HCT116 (cell line): ENCODE measurements around the gene STRADA. TPM values are rescaled to one million over a fixed set of nuclear protein-coding genes. Genes with fewer than 3 reads are reported as not detected.

Experiments used
- ATAC-seq: fragments of 200-7000 bp; cut with Tn5 transposase; 2 replicates; pipeline ENCODE4 v1.9.1; 2020; ENCODE audit warnings: mild to moderate bottlenecking, moderate library complexity
- BruUV-seq: library from RNA; stranded (reverse); fragments of 400-500 nt; replicated peaks from 2 replicates; lab custom pipeline; 2021; lab: Mats Ljungman, UMichigan
- CTCF ChIA-PET: fragments of 300-600 bp; sonication (Branson Sonifier 250); formaldehyde crosslinking; loops from one replicate; lab custom pipeline; 2021; ENCODE audit warnings: antibody characterized with exemption; lab: Charles Lee
- POLR2A ChIA-PET: fragments of 300-600, 350-600 bp; sonication (Branson Sonifier 250); formaldehyde crosslinking; loops from one replicate; lab custom pipeline; 2021; ENCODE audit warnings: antibody characterized with exemption; lab: Charles Lee
- RAD21 ChIA-PET, 2 experiments: fragments of 300-600 bp; sonication (Branson Sonifier 250); formaldehyde crosslinking; loops; one replicate each; lab custom pipeline; 2023; ENCODE audit warnings: low total read pairs in 2 of 2; ENCODE audit not compliant: uncharacterized antibody in 2 of 2, unreplicated experiment in 2 of 2, low non-redundant PET in 1 of 2; lab: Charles Lee
- DNase-seq: peaks from one replicate; pipeline ENCODE4 v3.0.0-alpha.2; 2010; ENCODE audit warnings: low read depth, low spot score
- H2AFZ ChIP-seq: fragments of 200-600 bp; shearing (Covaris generic), sonication (generic); 2 replicates; pipeline ENCODE4 v1.6.1; 2017; ENCODE audit warnings: low read depth, mixed run types, mixed read lengths, antibody characterized with exemption, low read length; ENCODE audit not compliant: poor library complexity, severe bottlenecking
- H3K27ac ChIP-seq: 2 replicates; pipeline ENCODE4 v1.5.1; 2012; ENCODE audit warnings: low read depth, low read length
- H3K27me3 ChIP-seq: fragments of 200-600 bp; sonication (generic); 2 replicates; pipeline ENCODE4 v1.6.1; 2016; ENCODE audit warnings: mixed run types, low read length, mixed read lengths; ENCODE audit not compliant: insufficient read depth
- H3K36me3 ChIP-seq, 2 experiments: fragments of 200-500 bp in 1 of 2; fragments of 200-600 bp in 1 of 2; sonication (Bioruptor generic) in 1 of 2; sonication (generic) in 1 of 2; 2 replicates each; pipeline versions ENCODE4 v1.5.1 to v1.6.1; 2014 to 2016; ENCODE audit warnings: low read length in 2 of 2, inconsistent platforms in 1 of 2, mixed read lengths in 1 of 2, mixed run types in 1 of 2; ENCODE audit not compliant: insufficient read depth in 2 of 2, control insufficient read depth in 1 of 2
- H3K4me1 ChIP-seq, 2 experiments: fragments of 200-600 bp in 1 of 2; sonication (generic) in 1 of 2; 2 replicates each; pipeline versions ENCODE4 v1.5.1 to v1.6.1; 2012 to 2017; ENCODE audit warnings: low read length in 2 of 2, inconsistent platforms in 1 of 2, mild to moderate bottlenecking in 1 of 2, mixed read lengths in 1 of 2, mixed run types in 1 of 2, moderate library complexity in 1 of 2; ENCODE audit not compliant: insufficient read depth in 2 of 2, control insufficient read depth in 1 of 2
- H3K4me2 ChIP-seq: fragments of 200-600 bp; sonication (generic); 2 replicates; pipeline ENCODE4 v1.6.1; 2017; ENCODE audit warnings: mixed run types, low read length, mixed read lengths
- H3K4me3 ChIP-seq, 2 experiments: fragments of 200-600 bp in 1 of 2; sonication (generic) in 1 of 2; replicated peaks in 1 of 2; 2 replicates each; pipeline ENCODE4 v1.5.1; 2011 to 2016; ENCODE audit warnings: low read length in 2 of 2, control low read depth in 1 of 2, low read depth in 1 of 2, mild to moderate bottlenecking in 1 of 2, mixed read lengths in 1 of 2, mixed run types in 1 of 2
- H3K79me2 ChIP-seq: fragments of 200-600 bp; sonication (generic); 2 replicates; pipeline ENCODE4 v1.6.1; 2017; ENCODE audit warnings: mild to moderate bottlenecking, mixed run types, low read length, moderate library complexity, mixed read lengths; ENCODE audit not compliant: insufficient read depth
- H3K9ac ChIP-seq: fragments of 200-600 bp; sonication (generic); 2 replicates; pipeline ENCODE4 v1.6.1; 2016; ENCODE audit warnings: low read length, mixed read lengths
- H3K9me2 ChIP-seq: fragments of 200-600 bp; sonication (generic), shearing (Covaris generic); 2 replicates; pipeline ENCODE4 v1.6.1; 2017; ENCODE audit warnings: mixed run types, mild to moderate bottlenecking, moderate library complexity; ENCODE audit not compliant: insufficient read depth
- H3K9me3 ChIP-seq, 2 experiments: fragments of 200-500 bp in 1 of 2; fragments of 200-600 bp in 1 of 2; sonication (Bioruptor generic) in 1 of 2; sonication (generic) in 1 of 2; 2 replicates each; pipeline ENCODE4 v1.6.1; 2014 to 2017; ENCODE audit warnings: low read length in 2 of 2, mixed read lengths in 2 of 2, inconsistent platforms in 1 of 2, low read depth in 1 of 2, mild to moderate bottlenecking in 1 of 2, mixed run types in 1 of 2, moderate library complexity in 1 of 2; ENCODE audit not compliant: control insufficient read depth in 1 of 2, insufficient read depth in 1 of 2
- H4K20me1 ChIP-seq: fragments of 200-600 bp; sonication (generic), shearing (Covaris generic); 2 replicates; pipeline ENCODE4 v1.6.1; 2017; ENCODE audit warnings: mixed run types, mild to moderate bottlenecking, moderate library complexity; ENCODE audit not compliant: insufficient read depth
- ATF3 ChIP-seq: IDR thresholded peaks from 2 replicates; pipeline ENCODE4 v1.6.1; 2012
- CEBPB ChIP-seq: IDR thresholded peaks from 2 replicates; pipeline ENCODE4 v1.6.1; 2012; ENCODE audit warnings: low read depth
- CTCF ChIP-seq, 3 experiments: fragments of 200-600 bp in 1 of 3; sonication (generic) in 1 of 3; IDR thresholded peaks in 2 of 3; conservative IDR thresholded peaks in 1 of 3; 2 replicates each; pipeline ENCODE4 v1.5.1; 2012 to 2017; ENCODE audit warnings: low read depth in 2 of 3, low read length in 2 of 3, antibody characterized with exemption in 1 of 3, borderline replicate concordance in 1 of 3, control low read depth in 1 of 3, mild to moderate bottlenecking in 1 of 3, mixed read lengths in 1 of 3, mixed run types in 1 of 3, moderate library complexity in 1 of 3; ENCODE audit not compliant: insufficient read depth in 1 of 3
- EZH2phosphoT487 ChIP-seq: fragments of 200-600 bp; IDR thresholded peaks from 2 replicates; pipeline ENCODE4 v1.6.1; 2018; ENCODE audit warnings: antibody characterized with exemption, borderline replicate concordance
- JUND ChIP-seq: IDR thresholded peaks from 2 replicates; pipeline ENCODE4 v1.6.1; 2012
- MAX ChIP-seq: IDR thresholded peaks from 2 replicates; pipeline ENCODE4 v1.6.1; 2012
- ZFX ChIP-seq: fragments of 450-650 bp; IDR thresholded peaks from 2 replicates; pipeline ENCODE4 v1.6.1; 2017
- intact Hi-C: fragments of 100-400 bp; cut with micrococcal nuclease; formaldehyde crosslinking; loops from 2 replicates; pipeline ENCODE4 v1.10.0; 2022
- total RNA-seq: library from RNA; stranded (reverse); gene quantifications from one replicate; pipeline ENCODE4 v1.2.1, GENCODE V29; 2021; ENCODE audit not compliant: unreplicated experiment

STRADA gene
- total RNA-seq, 1 experiment from 2014 or later, result 38.0 TPM

GRCh38 chr17:63741408-63742173, at the start of gene STRADA (continued):
- no peak for TF ChIP-seq CEBPB
- no peak for TF ChIP-seq ATF3
- no peak; the same call in 1 of the 2 replicates for TF ChIP-seq JUND
- TF ChIP-seq CTCF (IDR thresholded peaks at IDR 0.05 in 2 of 3, conservative IDR thresholded peaks at IDR 0.05 in 1 of 3; ENCODE audit: borderline replicate concordance in 1 of 3, insufficient read depth in 1 of 3, low read depth in 2 of 3, low read length in 2 of 3), result no peak
- TF ChIP-seq MAX, result peak; percentile 88
- peak; percentile 94 for TF ChIP-seq ZFX

GRCh38 chr17:63790057-63790456, 48.5 kb upstream of the STRADA start:
- Histone ChIP-seq H3K27ac (no peak overlapping the region), H3K4me1 (peaks cover 5 to 28% of the 10 kb centered on the region in 2 experiments; a peak in 3 of 4 replicates), H3K4me2 (no peak overlapping the region), H4K20me1 (peaks cover 19% of the 10 kb centered on the region; the same call in 1 of the 2 replicates), H2AFZ (no peak overlapping the region), H3K9me3 (no peaks in the 10 kb centered on the region), H3K36me3 (peaks cover 62 to 68% of the 10 kb centered on the region in 2 experiments), H3K9ac (no peak overlapping the region), H3K4me3 (no peak overlapping the region), H3K9me2 (no peaks in the 10 kb centered on the region), H3K79me2 (peaks cover 99% of the 10 kb centered on the region), H3K27me3 (no peaks in the 10 kb centered on the region)
- no peak for TF ChIP-seq EZH2phosphoT487
- DNase-seq (no peak), ATAC-seq (no peak)
- ChIA-PET POLR2A (interaction anchor here (0.9 kb wide), 1 partner anchor 17 kb away, joined by 3 read pairs; the partner anchor contains the start of gene CCDC47), CTCF (no interaction called here), RAD21 (no interaction called here)
- BruUV-seq, result no TSS peak
- intact Hi-C loops, result no loop called here
